Measurements from ENCODE around the gene CTNND1.
"Not testable (repeated sequence)": the region's sequence is repeated elsewhere in the genome, so short reads cannot be mapped to it uniquely, and the experiment has no call there.

CTNND1 gene

GRCh38 chr11:57798905-57799559, 37.4 kb downstream of the CTNND1 start:
- DNase-seq, result no peak

- DNase-seq, result peak; percentile 74
Observed at GRCh38 chr11:57800444-57801182, 39.0 kb downstream of the CTNND1 start.

GRCh38 chr11:57801183-57801485, 39.5 kb downstream of the CTNND1 start:
- peak; percentile 4 for DNase-seq

GRCh38 chr11:57802411-57802810, 40.8 kb downstream of the CTNND1 start:
- DNase-seq, result no peak

GRCh38 chr11:57804466-57804865, 42.9 kb downstream of the CTNND1 start:
- DNase-seq, result no peak

GRCh38 chr11:57805780-57806179, 44.2 kb downstream of the CTNND1 start:
- DNase-seq, result no peak

GRCh38 chr11:57812634-57813033, 51.0 kb downstream of the CTNND1 start:
- DNase-seq, result no peak

GRCh38 chr11:57815476-57815875, 53.9 kb downstream of the CTNND1 start:
- no peak for DNase-seq

- DNase-seq, result no peak
Observed at GRCh38 chr11:57815877-57816276, 54.3 kb downstream of the CTNND1 start.

- no peak for DNase-seq
Observed at GRCh38 chr11:57818812-57819211, 57.2 kb downstream of the CTNND1 start.

GRCh38 chr11:57819252-57819979, 57.8 kb downstream of the CTNND1 start:
- no peak for DNase-seq

- DNase-seq, result no peak
Observed at GRCh38 chr11:57823859-57824258, 62.3 kb downstream of the CTNND1 start.

GRCh38 chr11:57834852-57835251, 73.2 kb downstream of the CTNND1 start:
- DNase-seq, result no peak

- DNase-seq, result not testable (repeated sequence)
Observed at GRCh38 chr11:57838609-57839008, 77.0 kb downstream of the CTNND1 start.

- no peak for DNase-seq
Observed at GRCh38 chr11:57842873-57843272, 81.3 kb downstream of the CTNND1 start.

GRCh38 chr11:57867966-57868365, 106.4 kb downstream of the CTNND1 start:
- no peak for DNase-seq

- DNase-seq, result no peak
Observed at GRCh38 chr11:57868491-57868890, 106.9 kb downstream of the CTNND1 start.
